GM18511 (cell line): ENCODE results near the gene ZNF71.
"Not testable (repeated sequence)": the region's sequence is repeated elsewhere in the genome, so short reads cannot be mapped to it uniquely, and the experiment has no call there.

Source experiments
- ATAC-seq: cut with Tn5 transposase; IDR thresholded peaks from one replicate; pipeline ENCODE4 v1.9.1; 2021; ENCODE audit warnings: mild to moderate bottlenecking, moderate library complexity; ENCODE audit not compliant: unreplicated experiment

ZNF71 gene

DNA sequence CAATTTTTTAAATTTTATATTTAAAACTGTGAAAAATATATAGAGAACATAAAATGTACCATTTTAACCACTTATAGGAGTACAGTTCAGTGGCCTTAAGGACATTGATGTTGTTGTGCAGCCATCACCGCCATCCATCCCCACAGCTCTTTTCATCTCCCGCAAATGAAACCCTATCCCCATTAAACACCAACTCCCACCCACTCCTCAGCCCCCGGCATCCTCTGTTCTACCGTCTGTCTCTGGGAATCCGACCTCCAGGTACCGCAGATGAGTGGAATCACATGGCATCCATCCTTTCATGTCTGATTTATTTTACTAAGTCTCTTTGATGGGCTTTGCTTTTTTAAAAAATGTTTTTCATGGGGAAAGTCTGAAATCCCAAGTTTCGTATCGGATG lies 24.0 kb downstream of the ZNF71 start:
- no peak for ATAC-seq

DNA sequence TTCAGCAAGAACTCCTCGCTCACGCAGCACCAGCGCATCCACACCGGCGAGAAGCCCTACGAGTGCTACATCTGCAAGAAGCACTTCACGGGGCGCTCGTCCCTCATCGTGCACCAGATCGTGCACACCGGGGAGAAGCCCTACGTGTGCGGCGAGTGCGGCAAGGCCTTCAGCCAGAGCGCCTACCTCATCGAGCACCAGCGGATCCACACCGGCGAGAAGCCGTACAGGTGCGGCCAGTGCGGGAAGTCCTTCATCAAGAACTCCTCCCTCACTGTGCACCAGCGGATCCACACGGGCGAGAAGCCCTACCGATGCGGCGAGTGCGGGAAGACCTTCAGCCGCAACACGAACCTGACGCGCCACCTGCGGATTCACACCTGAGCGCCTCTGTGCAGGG lies 27.3 kb downstream of the ZNF71 start:
- no peak for ATAC-seq

DNA sequence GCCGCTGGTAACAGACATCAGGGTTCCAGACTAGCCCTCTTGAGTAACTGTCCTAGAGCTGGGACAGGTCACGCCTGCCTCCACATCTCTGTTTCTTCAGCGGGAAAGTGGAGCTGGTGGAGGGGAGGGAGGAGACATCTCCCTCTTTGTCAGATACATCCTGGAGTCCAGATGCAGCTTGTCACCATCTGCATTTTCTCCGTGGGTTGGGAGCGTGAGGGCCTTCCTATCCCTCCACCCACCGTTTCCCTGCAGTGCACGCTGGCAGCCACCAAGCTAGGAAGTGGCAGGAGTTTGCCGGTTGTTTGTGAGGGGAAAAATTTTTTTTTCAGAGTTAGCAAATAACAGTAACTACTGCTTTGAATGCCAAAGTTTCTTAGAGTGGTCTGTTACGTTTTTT lies 27.9 kb downstream of the ZNF71 start:
- no peak for ATAC-seq

DNA sequence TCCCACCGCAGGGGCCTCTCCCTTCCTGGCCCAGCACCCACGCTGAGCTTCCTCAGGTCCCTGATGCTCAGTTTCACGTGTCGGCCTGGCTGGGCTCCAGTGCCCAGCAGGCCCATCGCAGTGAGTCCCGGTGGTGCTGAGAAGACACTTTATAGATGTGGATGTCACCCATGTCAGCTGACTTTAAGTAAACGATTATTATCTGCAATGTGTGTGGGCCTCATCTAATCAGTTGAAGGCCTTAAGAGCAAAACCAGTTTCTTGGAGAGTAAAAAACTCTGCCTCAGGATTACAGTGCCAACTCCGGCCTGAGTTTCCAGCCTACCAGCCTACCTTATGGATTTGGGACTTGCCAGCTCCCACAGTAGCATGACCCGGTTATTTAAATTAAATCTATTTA lies 30.6 kb downstream of the ZNF71 start:
- no peak for ATAC-seq

DNA sequence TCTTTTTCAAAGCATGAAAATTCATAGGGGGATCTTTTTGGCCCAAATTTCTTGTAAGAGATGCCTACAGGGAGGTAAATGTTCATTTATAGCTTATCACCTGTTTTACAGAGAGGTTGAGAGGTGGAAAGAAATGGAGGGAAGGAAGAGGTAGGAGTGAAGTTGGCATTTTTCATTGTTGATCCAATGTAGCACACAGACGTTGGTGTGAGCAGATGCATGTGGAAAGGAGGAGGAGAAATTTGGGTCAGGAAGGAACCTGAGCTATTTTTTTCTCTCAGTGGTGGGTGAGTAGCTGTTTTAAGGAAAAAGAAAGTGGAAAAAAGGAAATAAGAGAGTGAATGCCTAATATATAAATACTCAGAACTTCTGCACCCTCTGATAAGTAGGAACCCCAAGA lies 37.9 kb downstream of the ZNF71 start:
- no peak for ATAC-seq

DNA sequence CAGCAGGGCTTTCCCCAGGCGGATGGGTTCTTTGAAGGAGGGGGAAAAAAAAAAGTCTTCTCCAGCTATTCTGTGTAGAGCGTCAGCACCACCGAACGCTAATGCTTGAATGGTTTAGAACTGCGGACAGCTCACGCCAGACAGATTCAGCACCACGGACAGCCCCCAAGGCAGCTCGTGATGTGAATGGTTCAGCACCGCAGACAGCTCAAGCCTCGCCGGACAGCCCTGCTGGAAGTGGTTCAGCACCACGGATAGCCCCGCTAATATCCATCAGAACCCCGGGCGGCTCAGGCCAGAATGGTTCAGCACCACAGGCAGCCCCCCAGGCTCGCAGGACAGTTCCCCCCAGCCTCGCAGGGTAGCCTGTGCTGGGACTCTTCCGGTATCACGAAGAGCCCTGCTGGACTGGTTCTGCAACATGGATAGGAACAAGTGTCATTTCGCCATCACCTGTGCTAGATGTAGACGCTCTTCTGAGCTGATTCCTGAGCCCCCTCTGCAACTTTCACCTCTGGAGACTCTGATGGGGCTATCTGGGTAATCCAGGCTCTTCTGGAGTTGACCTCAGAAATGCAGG lies 43.0 kb downstream of the ZNF71 start:
- ATAC-seq: no peak

DNA sequence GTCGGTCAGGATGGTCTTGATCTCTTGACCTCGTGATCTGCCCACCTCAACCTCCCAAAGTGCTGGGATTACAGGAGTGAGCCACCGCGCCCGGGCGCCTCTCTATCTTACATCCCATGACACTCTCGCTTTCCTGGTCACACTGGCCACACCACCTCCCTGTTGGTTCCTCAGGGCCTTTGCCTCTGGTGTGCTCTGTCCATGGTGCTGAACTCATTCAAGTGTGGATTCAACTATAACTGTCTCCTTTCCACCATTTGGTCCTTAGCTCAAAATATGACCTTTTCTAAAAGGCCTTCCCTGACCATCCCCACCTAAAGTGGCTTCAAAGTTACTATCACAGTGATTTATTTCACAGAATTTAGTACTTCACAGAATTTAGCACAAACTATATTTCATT lies 44.1 kb downstream of the ZNF71 start:
- no peak for ATAC-seq

DNA sequence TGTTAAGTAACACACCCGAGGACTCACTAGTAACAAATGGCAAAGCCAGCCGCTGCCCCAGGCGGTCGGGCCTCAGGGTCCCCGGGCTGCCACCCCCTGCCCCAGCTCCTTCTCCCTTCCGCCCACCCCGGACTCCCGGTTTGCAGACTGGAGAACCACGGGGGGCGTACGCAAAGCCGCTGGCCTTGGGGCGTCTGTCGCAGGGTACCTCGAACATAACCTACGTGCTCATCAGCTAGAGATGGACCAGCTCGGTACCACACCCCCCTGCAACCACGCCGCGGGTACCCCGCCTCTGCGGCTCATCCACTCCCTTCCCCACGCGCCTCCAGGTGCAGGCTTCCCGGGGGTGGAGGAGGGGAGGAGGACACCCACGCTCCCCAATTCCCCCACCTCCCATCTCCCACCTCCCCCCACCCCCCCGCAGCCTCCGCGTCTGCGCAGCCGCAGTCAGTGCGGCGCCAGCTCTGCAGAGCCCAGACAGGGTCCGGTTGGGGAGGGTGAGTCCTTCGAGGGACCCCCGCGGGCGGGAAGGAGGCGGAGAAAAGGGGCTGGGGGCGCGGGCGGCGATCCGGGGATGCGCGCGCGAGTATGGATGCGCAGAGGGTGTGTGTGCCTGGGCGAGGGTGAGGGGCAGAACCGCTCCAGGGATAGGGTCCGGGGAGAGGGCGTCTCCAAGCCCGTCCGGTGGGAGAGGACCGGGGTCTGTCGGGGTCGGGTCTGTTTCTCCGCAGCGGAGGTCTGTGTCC lies 47.8 kb downstream of the ZNF71 start, which contains the start of gene SMIM17:
SMIM17 (plus strand) TSS at position 449 of the 749 bp plus-strand sequence. CDS start 2,509 bp downstream, outside the sequence.
- ATAC-seq: no peak

DNA sequence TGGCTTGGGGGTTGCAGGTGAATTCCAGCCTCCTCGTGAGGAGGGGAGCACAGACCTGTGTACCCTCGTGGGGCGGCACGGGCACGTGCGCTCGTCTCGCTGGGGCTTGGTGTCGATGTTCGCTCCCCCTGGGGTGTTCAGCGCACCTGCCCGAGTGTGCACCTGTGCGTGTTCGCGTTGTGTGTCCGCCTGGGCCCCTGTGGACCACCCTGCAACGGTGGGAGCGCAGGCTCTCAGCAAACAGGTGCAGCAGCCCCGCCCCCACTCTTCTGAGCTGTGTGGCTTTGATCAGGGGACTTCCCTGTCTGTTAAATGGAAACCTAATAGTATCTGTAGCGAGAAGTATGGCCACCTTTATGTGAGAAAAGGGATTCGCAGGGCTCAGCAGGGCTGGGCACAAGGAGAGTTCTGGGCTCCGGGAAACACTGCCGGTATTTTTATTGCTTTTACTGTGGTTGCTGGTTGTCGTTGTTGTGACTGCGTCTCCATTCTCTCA lies 48.4 kb downstream of the ZNF71 start:
- no peak for ATAC-seq

DNA sequence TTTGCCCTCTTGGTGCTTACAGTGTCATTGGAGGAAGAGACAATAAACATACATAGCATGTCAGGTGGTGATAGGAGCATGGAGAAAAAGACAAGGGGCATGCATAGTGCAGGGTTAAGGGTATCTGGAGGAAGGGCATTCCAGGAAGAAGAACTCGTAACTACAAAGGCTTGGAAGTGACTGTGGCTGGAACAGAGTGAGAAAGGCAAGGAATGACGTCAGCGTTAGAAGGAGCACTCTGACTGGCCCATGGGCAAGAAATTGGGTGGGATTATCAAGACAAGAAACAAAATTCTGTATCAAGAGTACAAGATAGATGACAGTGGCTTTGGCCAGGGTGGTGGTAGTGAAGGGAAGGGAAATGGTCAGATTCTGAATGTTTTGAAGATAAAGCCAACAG lies 59.0 kb downstream of the ZNF71 start:
- no peak for ATAC-seq

DNA sequence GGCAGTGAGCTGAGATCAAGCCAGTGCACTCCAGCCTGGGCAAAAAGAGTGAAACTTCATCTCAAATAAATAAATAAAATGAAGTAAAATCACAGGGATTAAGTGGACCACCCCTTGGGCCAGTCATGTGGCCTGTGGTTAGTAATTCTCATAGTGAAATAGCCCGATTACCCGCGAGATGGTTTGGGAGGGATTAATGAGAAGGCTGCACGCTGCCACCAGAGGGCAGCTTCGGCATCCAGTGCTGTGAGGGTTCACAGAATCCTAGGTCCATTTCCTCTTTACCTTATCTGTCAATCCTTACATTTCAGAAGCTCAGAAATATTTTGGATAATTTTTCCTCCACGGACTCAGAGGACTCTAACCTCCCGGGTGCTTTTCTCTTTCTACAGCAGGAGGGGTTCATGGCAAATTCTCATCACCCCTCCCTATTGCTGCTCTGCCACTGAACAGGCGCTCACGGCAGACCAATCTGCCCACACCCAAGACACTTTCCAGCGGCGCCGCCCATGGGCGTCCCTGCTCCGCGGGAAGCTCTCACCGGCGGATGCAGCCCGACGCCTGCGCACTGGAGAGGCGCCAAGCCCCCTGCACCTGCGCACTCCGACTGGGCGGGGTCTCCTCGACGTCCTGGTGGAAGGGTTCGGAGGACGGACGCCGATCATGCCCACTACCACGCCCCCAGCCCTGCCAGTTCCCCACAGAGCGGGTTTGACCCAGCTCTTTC lies 65.4 kb downstream of the ZNF71 start:
- ATAC-seq: no peak

DNA sequence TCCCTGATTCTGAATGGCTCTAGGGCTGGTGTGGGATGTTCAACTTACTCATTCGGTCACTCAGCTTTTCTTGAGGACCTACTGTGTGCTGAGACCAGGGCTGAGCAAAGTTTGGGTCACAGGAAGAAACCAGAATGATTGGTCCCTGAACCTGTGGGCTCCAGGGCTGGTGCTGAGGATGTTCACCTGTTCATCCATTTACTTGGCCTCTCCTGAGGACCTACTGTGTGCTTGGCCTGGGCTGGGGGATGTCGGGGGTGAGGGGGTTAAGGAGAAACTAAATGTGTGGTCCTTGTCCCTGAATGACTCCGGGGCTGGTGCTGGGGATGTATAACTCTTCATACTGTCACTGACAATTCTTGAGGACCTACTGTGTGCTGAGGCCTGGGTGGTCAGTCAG lies 66.1 kb downstream of the ZNF71 start:
- ATAC-seq: no peak

DNA sequence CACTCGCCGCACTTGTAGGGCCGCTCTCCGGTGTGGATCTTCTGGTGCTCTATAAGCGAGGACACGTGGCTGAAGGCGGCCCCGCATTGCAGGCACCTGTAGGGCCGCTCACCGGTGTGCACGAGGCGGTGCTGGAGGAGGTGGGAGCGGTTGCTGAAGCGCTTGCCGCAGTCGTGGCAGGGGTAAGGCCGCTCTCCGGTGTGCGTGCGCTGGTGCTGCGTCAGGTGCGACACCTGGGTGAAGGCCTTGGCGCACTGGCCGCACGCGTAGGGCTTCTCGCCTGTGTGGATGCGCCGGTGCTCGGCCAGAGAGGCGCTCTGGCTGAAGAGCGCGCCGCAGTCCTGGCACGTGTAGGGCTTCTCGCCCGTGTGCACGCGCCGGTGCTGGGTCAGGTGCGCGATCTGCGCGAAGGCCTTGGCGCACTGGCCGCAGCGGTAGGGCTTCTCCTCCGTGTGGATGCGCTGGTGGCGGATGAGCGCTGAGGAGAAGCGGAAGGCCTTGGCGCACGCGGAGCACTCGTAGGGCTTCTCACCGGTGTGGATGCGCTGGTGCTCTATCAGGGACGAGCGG lies 68.9 kb downstream of the ZNF71 start:
- no peak for ATAC-seq

DNA sequence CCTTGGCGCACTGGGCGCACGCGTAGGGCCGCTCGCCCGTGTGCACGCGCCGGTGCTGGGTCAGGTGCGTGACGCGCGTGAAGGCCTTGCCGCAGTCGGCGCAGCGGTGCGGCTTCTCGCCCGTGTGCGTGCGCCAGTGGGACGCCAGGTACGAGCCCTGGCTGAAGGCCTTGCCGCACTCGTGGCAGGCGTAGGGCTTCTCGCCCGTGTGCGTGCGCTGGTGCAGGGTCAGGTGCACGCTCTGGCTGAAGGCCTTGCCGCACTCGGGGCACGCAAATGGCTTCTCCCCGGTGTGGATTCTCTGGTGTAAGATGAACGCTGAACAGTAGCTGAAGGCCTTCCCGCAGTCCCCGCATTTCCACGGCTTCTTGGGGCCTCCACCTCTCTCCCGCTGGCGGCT lies 69.4 kb downstream of the ZNF71 start:
- no peak for ATAC-seq

DNA sequence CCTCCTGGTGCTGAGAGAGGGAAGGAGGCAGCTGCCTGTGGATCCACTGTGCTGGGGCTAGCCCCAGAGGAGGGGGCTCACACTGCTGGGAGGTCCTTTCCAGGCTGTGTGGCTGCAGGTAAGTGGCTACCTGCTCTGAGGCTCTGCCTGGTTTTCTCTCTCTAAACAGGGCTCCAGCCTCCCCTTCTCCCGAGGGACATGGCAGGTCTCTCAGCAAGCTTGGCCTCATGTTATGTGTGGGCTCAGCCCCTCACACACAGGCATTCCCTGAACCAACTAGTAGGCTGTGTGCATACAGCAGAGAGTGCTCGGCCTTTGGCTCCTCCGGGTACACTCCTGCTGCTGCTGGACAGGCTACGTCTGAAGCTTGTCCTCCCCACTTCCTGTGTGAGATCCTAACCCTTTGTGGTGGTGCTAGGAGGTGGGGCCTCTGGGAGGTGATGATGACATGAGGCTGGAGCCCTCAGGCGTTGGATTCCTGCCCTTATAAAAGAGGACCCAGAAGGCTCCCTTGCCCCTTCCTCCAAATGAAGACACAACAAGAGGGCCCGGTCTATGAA lies 72.3 kb downstream of the ZNF71 start:
- no peak for ATAC-seq

DNA sequence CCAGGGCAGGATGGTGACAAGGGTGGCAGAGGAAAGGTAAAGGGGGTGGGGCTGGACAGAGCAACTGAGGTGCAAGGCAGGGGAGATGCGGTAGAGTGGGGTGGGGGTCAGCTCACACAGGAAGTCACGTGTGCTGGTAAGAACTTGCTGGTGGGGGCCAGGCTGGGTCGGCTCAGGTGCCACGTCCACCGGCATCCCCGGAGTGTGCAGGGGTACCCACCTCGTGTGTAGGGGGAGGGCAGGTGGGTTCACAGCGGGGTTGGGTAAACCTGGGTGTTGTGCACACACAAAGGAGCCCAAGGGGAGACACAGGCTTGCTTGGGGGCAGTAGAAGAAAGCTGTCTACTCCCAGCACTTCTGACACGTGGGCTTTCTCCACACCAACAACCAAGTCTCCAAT lies 73.6 kb downstream of the ZNF71 start:
- no peak for ATAC-seq

DNA sequence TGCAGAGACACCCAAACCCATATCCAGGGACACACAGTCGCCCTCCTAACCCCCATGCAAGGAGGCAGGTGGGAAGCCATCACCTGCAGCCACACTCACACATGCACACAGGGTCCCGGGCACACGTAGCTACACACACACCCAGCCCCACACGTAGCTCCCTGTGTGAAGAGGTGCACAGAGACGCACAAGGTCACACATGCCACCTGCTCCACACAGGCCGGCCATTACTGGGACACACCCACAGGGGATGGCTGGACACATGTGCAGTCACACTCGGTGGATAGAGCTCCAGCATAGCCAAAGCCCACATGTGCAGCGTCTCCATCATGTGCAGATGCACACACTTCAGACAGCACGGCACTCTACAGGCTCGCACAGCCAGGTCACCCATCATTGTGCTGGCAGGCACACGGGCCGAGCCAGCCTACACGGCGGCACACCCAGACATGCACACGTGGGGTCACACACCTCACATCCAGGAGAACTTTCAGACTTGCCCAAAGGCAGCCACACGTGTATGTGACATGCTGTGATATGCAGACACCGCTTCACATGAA lies 75.4 kb downstream of the ZNF71 start:
- ATAC-seq: no peak

DNA sequence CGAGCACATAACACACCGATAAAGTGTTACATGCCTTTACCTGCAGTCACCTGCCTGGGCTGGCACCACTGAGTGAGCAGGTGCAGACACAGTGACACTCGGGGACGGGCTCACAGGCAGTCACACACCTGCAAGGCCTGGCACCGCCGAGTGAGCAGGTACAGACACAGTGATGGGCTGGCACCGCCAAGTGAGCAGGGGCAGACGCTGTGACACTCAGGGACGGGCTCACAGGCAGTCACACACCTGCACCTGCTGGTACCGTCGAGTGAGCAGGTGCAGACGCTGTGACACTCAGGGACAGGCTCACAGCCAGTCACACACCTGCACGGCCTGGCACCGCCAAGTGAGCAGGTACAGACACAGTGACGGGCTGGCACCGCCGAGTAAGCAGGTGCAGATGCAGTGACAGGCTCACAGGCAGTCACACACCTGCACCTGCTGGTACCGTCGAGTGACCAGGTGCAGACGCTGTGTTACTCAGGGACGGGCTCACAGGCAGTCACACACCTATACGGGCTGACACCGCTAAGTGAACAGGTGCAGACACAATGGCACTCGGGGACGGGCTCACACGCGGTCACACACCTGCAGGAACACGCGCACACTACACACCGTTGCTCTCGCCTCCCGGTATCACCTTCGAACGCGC lies 76.0 kb downstream of the ZNF71 start:
- ATAC-seq: no peak

DNA sequence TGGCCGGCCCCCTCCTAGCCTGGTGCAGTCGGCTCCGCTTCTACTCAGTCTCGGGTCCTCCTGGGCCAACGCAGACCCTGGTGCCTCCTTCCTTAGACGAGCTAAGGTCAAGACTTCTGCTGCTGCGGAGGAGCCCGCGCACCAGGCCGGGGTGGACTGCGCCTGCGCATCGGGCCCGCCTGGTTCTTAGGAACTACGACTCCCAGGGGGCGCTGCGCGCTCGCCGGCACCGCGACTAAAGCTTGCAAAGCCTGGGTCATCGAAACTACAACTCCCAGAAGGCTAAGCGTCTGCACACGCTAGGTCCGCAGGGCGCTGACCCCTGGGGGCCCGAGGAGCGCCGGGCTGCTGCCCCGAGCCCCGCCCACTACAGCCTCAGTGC lies 76.5 kb downstream of the ZNF71 start, which contains the start of gene ZNF835:
ZNF835 (minus strand) TSS at position 145 of the 382 bp plus-strand sequence. CDS start 6,559 bp downstream, outside the sequence.
- ATAC-seq: no peak

DNA sequence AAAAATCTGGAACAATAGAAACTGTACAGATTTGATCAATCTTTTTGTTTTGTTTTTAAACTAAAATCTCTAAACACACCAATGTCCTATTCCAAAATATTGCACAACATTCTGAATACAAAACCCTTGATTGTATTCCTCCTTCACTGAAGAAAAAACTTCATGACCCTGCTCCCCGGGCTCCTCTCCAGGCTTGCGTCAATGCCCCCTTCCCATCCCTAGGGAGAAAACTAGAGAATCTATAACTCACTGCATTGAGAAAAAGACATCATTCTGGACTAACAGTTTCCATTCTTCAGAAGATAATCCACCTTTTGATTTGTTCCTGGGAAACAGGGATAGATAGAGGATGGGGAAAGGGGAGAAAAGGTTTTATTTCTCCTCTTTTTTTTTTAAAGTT lies 77.5 kb downstream of the ZNF71 start:
- not testable (repeated sequence) for ATAC-seq
